PC-3 (cell line): Measurements from ENCODE around the gene NANOS3.

Source experiments
- EZH2 ChIP-seq: fragments of 300-600 bp; sonication (generic); IDR thresholded peaks from one replicate; pipeline ENCODE4 v1.6.1; 2017; ENCODE audit warnings: antibody characterized with exemption, mild to moderate bottlenecking, low read length; ENCODE audit not compliant: unreplicated experiment
- EZH2phosphoT487 ChIP-seq: fragments of 300-600 bp; sonication (generic); IDR thresholded peaks from 2 replicates; pipeline ENCODE4 v1.6.1; 2018; ENCODE audit warnings: mild to moderate bottlenecking, antibody characterized with exemption, low read length, borderline replicate concordance
- TF ChIP-seq, protein P1 (sequence below): fragments of 300-600 bp; sonication (generic); conservative IDR thresholded peaks from 2 replicates; pipeline ENCODE4 v1.5.1; 2017; ENCODE audit warnings: antibody characterized with exemption, low read depth, mild to moderate bottlenecking, low read length

DNA sequence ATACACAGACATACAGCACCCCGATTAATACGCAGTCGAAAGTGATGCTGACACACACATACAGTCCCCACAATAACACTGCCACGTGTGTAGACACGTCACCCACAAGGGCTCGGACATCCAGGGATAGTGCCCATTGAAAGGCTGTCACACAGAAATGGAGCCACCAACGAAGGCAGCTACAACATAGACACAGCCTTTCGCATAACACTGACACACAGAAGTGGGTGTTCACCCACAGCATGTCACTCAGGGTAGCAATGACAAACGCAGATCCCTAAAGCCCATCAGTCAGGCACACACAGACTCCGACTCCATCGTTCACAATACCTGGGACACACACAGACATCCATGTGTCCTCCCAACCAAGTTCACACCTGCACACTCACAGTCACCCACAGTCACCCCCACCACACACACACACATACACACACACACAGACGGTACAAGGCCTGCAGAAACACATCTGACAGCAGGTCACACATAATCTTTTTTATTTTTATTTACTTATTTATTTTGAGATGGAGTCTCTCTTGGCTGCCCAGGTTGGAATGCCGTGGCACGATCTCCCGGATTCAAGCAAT, 10.4 kb upstream of the NANOS3 start:
- TF ChIP-seq EZH2 (no peak), EZH2phosphoT487 (no peak)
- TF ChIP-seq, protein P1, sequence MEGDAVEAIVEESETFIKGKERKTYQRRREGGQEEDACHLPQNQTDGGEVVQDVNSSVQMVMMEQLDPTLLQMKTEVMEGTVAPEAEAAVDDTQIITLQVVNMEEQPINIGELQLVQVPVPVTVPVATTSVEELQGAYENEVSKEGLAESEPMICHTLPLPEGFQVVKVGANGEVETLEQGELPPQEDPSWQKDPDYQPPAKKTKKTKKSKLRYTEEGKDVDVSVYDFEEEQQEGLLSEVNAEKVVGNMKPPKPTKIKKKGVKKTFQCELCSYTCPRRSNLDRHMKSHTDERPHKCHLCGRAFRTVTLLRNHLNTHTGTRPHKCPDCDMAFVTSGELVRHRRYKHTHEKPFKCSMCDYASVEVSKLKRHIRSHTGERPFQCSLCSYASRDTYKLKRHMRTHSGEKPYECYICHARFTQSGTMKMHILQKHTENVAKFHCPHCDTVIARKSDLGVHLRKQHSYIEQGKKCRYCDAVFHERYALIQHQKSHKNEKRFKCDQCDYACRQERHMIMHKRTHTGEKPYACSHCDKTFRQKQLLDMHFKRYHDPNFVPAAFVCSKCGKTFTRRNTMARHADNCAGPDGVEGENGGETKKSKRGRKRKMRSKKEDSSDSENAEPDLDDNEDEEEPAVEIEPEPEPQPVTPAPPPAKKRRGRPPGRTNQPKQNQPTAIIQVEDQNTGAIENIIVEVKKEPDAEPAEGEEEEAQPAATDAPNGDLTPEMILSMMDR: no peak
